Panc1 (cell line): Measurements from ENCODE around the gene LRP11. TPM values are rescaled to one million over a fixed set of nuclear protein-coding genes. Genes with fewer than 3 reads are reported as not detected.

Experiments
- ATAC-seq: fragments of 200-7000 bp; cut with Tn5 transposase; 2 replicates; pipeline ENCODE4 v1.9.1; 2020; ENCODE audit warnings: mild to moderate bottlenecking, moderate library complexity
- BruUV-seq: library from RNA; stranded (reverse); fragments of 400-500 nt; replicated peaks from 2 replicates; lab custom pipeline; 2021; lab: Mats Ljungman, UMichigan
- CTCF ChIA-PET: fragments of 300-600 bp; sonication (Branson Sonifier 250); formaldehyde crosslinking; loops from one replicate; lab custom pipeline; 2022; ENCODE audit warnings: antibody characterized with exemption; lab: Charles Lee
- POLR2A ChIA-PET: fragments of 300-600 bp; sonication (Branson Sonifier 250); formaldehyde crosslinking; loops from one replicate; lab custom pipeline; 2022; ENCODE audit warnings: antibody characterized with exemption; lab: Charles Lee
- DNase-seq: peaks from one replicate; pipeline ENCODE4 v3.0.0-alpha.2; 2010; ENCODE audit warnings: low read depth, low spot score
- H3K27ac ChIP-seq: 2 replicates; pipeline ENCODE4 v1.5.1; 2011; ENCODE audit warnings: mild to moderate bottlenecking, low read length, inconsistent platforms
- H3K27me3 ChIP-seq: fragments of 200-500 bp; sonication (Bioruptor generic); 2 replicates; pipeline ENCODE4 v1.6.0; 2014; ENCODE audit warnings: low read length, inconsistent platforms; ENCODE audit not compliant: control insufficient read depth, insufficient read depth
- H3K36me3 ChIP-seq: fragments of 200-500 bp; sonication (Bioruptor generic); 2 replicates; pipeline ENCODE4 v1.5.1; 2014; ENCODE audit warnings: inconsistent platforms, mild to moderate bottlenecking, low read length, moderate library complexity; ENCODE audit not compliant: control insufficient read depth, insufficient read depth
- H3K4me1 ChIP-seq: 2 replicates; pipeline ENCODE4 v1.5.1; 2011; ENCODE audit warnings: inconsistent platforms, mild to moderate bottlenecking, low read length, moderate library complexity; ENCODE audit not compliant: control insufficient read depth, insufficient read depth
- H3K4me3 ChIP-seq, 2 experiments: 2 replicates each; pipeline ENCODE4 v1.5.1; 2011 to 2012; ENCODE audit warnings: low read depth in 2 of 2, low read length in 2 of 2, mild to moderate bottlenecking in 2 of 2, inconsistent platforms in 1 of 2, moderate library complexity in 1 of 2
- H3K9me3 ChIP-seq: fragments of 200-500 bp; sonication (Bioruptor generic); 2 replicates; pipeline ENCODE4 v1.5.1; 2014; ENCODE audit warnings: low read depth, mild to moderate bottlenecking, inconsistent platforms, low read length, moderate library complexity; ENCODE audit not compliant: control insufficient read depth, insufficient read depth
- POLR2AphosphoS5 ChIP-seq: IDR thresholded peaks from 2 replicates; pipeline ENCODE4 v1.6.1; 2012; ENCODE audit warnings: mild to moderate bottlenecking, low read depth, low read length, moderate library complexity
- SIN3A ChIP-seq: IDR thresholded peaks from 2 replicates; pipeline ENCODE4 v1.6.1; 2012; ENCODE audit warnings: low read depth, mild to moderate bottlenecking, low read length, moderate library complexity, borderline replicate concordance; ENCODE audit not compliant: insufficient read depth
- TCF7L2 ChIP-seq: IDR thresholded peaks from 2 replicates; pipeline ENCODE4 v1.6.1; 2011; ENCODE audit warnings: mild to moderate bottlenecking, low read depth, low read length, inconsistent platforms
- in situ Hi-C: cut with HindIII; loops from 2 replicates; pipeline ENCODE4 v1.10.0; 2016; ENCODE audit warnings: low sequenced_read_pairs, low pct_unique_long_range_greater_than_20kb
- intact Hi-C: fragments of 100-400 bp; cut with micrococcal nuclease; formaldehyde crosslinking; loops from one replicate; pipeline ENCODE4 v1.10.0; 2022; ENCODE audit not compliant: unreplicated experiment
- total RNA-seq: library from RNA; stranded (reverse); gene quantifications from one replicate; pipeline ENCODE4 v1.2.1, GENCODE V29; 2021; ENCODE audit not compliant: unreplicated experiment
- TF ChIP-seq, protein P1 (sequence below), 2 experiments: IDR thresholded peaks; 2 replicates each; pipeline ENCODE4 v1.6.1; 2011 to 2012; ENCODE audit warnings: low read depth in 2 of 2, control low read depth in 1 of 2, low read length in 1 of 2, mild to moderate bottlenecking in 1 of 2, moderate library complexity in 1 of 2; ENCODE audit not compliant: insufficient read depth in 1 of 2
- TF ChIP-seq, protein P2 (sequence below): fragments of 450-650 bp; IDR thresholded peaks from 2 replicates; pipeline ENCODE4 v1.5.1; 2017; ENCODE audit warnings: mild to moderate bottlenecking

Gene LRP11
- total RNA-seq, 1 experiment from 2014 or later = 151 TPM

DNA sequence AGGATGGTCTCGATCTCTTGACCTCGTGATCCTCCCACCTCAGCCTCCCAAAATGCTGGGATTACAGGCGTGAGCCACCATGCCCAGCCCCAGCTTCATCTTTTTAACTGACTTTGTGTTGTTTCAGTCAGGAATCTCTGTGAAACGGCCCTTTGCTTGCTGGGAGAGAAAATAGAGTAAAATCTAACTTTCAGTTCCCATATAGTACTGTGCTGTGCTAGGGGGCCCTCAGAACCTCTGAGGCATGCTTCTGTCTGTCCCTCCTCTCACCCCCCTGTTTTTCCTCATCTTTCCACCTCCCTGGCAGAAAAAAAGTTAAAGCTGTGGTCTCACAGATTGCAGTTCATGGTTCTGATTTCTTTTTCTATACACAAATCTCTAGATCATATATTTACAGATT is 48.4 kb downstream of the LRP11 start:
- CTCF ChIA-PET = no interaction called here

DNA sequence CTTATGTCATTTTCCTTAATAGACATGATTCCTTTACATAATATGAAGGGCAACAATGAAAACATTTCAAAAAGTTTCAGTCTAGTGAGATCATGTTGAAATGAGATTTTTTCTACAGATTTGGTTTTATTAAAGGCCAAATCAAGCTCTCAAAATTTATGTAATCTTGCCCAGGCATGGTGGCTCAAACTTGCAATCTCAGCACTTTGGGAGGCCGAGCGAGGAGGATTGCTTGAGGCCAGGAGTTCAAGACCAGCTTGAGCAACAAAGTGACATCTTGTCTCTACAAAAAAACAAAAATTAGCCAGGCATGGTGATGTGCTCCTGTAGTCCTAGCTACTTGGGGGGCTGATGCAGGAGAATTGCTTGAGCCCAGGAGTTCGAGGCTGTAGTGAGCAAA is 50.8 kb downstream of the LRP11 start:
- intact Hi-C loops = no loop called here

More for the DNA sequence above, 48.4 kb downstream of the LRP11 start:
- Histone ChIP-seq H3K4me1 (no peaks in the 10 kb centered on the region), H3K27ac (no peak overlapping the region), H3K4me3 (no peak overlapping the region), H3K36me3 (peaks cover 12% of the 10 kb centered on the region; the same call in 1 of the 2 replicates), H3K27me3 (no peaks in the 10 kb centered on the region), H3K9me3 (no peaks in the 10 kb centered on the region)
- no peak for ATAC-seq
- POLR2A ChIA-PET = interaction anchor here (0.6 kb wide), 2 partner anchors 12 to 148 kb away, joined by 3 to 10 read pairs; no protein-coding TSS in a partner anchor
- intact Hi-C loops = no loop called here
- no peak for DNase-seq
- no TSS peak for BruUV-seq
- TF ChIP-seq, protein P1, sequence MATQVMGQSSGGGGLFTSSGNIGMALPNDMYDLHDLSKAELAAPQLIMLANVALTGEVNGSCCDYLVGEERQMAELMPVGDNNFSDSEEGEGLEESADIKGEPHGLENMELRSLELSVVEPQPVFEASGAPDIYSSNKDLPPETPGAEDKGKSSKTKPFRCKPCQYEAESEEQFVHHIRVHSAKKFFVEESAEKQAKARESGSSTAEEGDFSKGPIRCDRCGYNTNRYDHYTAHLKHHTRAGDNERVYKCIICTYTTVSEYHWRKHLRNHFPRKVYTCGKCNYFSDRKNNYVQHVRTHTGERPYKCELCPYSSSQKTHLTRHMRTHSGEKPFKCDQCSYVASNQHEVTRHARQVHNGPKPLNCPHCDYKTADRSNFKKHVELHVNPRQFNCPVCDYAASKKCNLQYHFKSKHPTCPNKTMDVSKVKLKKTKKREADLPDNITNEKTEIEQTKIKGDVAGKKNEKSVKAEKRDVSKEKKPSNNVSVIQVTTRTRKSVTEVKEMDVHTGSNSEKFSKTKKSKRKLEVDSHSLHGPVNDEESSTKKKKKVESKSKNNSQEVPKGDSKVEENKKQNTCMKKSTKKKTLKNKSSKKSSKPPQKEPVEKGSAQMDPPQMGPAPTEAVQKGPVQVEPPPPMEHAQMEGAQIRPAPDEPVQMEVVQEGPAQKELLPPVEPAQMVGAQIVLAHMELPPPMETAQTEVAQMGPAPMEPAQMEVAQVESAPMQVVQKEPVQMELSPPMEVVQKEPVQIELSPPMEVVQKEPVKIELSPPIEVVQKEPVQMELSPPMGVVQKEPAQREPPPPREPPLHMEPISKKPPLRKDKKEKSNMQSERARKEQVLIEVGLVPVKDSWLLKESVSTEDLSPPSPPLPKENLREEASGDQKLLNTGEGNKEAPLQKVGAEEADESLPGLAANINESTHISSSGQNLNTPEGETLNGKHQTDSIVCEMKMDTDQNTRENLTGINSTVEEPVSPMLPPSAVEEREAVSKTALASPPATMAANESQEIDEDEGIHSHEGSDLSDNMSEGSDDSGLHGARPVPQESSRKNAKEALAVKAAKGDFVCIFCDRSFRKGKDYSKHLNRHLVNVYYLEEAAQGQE (IDR thresholded peaks at IDR 0.05; ENCODE audit: insufficient read depth in 1 of 2, low read depth in 2 of 2, low read length in 1 of 2) = no peak
- TF ChIP-seq SIN3A (no peak), TCF7L2 (no peak), POLR2AphosphoS5 (no peak)
- TF ChIP-seq, protein P2, sequence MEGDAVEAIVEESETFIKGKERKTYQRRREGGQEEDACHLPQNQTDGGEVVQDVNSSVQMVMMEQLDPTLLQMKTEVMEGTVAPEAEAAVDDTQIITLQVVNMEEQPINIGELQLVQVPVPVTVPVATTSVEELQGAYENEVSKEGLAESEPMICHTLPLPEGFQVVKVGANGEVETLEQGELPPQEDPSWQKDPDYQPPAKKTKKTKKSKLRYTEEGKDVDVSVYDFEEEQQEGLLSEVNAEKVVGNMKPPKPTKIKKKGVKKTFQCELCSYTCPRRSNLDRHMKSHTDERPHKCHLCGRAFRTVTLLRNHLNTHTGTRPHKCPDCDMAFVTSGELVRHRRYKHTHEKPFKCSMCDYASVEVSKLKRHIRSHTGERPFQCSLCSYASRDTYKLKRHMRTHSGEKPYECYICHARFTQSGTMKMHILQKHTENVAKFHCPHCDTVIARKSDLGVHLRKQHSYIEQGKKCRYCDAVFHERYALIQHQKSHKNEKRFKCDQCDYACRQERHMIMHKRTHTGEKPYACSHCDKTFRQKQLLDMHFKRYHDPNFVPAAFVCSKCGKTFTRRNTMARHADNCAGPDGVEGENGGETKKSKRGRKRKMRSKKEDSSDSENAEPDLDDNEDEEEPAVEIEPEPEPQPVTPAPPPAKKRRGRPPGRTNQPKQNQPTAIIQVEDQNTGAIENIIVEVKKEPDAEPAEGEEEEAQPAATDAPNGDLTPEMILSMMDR = no peak
- in situ Hi-C loops = no loop called here

More for the DNA sequence above, 50.8 kb downstream of the LRP11 start:
- in situ Hi-C loops = no loop called here
- H3K4me1 ChIP-seq = no peaks in the 10 kb centered on the region
- no peaks in the 10 kb centered on the region for H3K27me3 ChIP-seq
- H3K9me3 ChIP-seq = no peaks in the 10 kb centered on the region
- ChIA-PET CTCF (no interaction called here), POLR2A (no interaction called here)
- ATAC-seq = no peak
- DNase-seq = no peak
- H3K36me3 ChIP-seq = peaks cover 17% of the 10 kb centered on the region; the same call in 1 of the 2 replicates
- no peak overlapping the region for H3K27ac ChIP-seq
- no peak overlapping the region for H3K4me3 ChIP-seq
- TF ChIP-seq, protein P2 = no peak
- TF ChIP-seq TCF7L2 (no peak), SIN3A (no peak), POLR2AphosphoS5 (no peak)
- TF ChIP-seq, protein P1 (IDR thresholded peaks at IDR 0.05; ENCODE audit: insufficient read depth in 1 of 2, low read depth in 2 of 2, low read length in 1 of 2) = no peak
- BruUV-seq = no TSS peak
